Fibroblast of lung (primary cell): Measurements from ENCODE around the gene DNALI1. TPM values are rescaled to one million over a fixed set of nuclear protein-coding genes. Genes with fewer than 3 reads are reported as not detected.

Source experiments
- DNase-seq, 2 donors: peaks; one replicate each; pipeline versions ENCODE4 v3.0.0 to v3.0.0-alpha.2; 2010; ENCODE audit warnings: low read depth in 2 of 2
- H2AFZ ChIP-seq: 2 replicates; pipeline ENCODE4 v1.5.1; 2012; ENCODE audit warnings: low read length, control low read depth, inconsistent platforms
- H3K27ac ChIP-seq: 2 replicates; pipeline ENCODE4 v1.5.1; 2011; ENCODE audit warnings: low read length, control low read depth; ENCODE audit not compliant: insufficient read depth
- H3K27me3 ChIP-seq: 2 replicates; pipeline ENCODE4 v1.5.1; 2011; ENCODE audit warnings: mild to moderate bottlenecking, low read length; ENCODE audit not compliant: control insufficient read depth, insufficient read depth
- H3K36me3 ChIP-seq: 2 replicates; pipeline ENCODE4 v1.5.1; 2011; ENCODE audit warnings: low read length; ENCODE audit not compliant: control insufficient read depth, insufficient read depth
- H3K4me1 ChIP-seq: 2 replicates; pipeline ENCODE4 v1.5.1; 2011; ENCODE audit warnings: low read length; ENCODE audit not compliant: control insufficient read depth, insufficient read depth; ENCODE audit errors: extremely low read depth
- H3K4me2 ChIP-seq: 2 replicates; pipeline ENCODE4 v1.5.1; 2011; ENCODE audit warnings: low read length, control low read depth; ENCODE audit not compliant: insufficient read depth; ENCODE audit errors: extremely low read depth
- H3K4me3 ChIP-seq, 4 experiments: fragments of 200-600 bp in 1 of 4; sonication (generic) in 1 of 4; replicated peaks in 1 of 4; 2 replicates each; pipeline ENCODE4 v1.5.1; 2011 to 2016; ENCODE audit warnings: low read length in 4 of 4, low read depth in 3 of 4, mild to moderate bottlenecking in 3 of 4, control low read depth in 2 of 4, inconsistent platforms in 1 of 4, mixed read lengths in 1 of 4; ENCODE audit not compliant: insufficient read depth in 1 of 4; ENCODE audit errors: control extremely low read depth in 1 of 4
- H3K79me2 ChIP-seq: 2 replicates; pipeline ENCODE4 v1.5.1; 2012; ENCODE audit warnings: mild to moderate bottlenecking, low read length, inconsistent platforms; ENCODE audit not compliant: control insufficient read depth, insufficient read depth
- H3K9ac ChIP-seq: 2 replicates; pipeline ENCODE4 v1.5.1; 2011; ENCODE audit warnings: mild to moderate bottlenecking, low read length, control low read depth; ENCODE audit not compliant: insufficient read depth
- H3K9me3 ChIP-seq: 2 replicates; pipeline ENCODE4 v1.5.1; 2012; ENCODE audit warnings: low read depth, low read length; ENCODE audit not compliant: control insufficient read depth, insufficient read depth
- H4K20me1 ChIP-seq: 2 replicates; pipeline ENCODE4 v1.5.1; 2011; ENCODE audit warnings: low read length; ENCODE audit not compliant: control insufficient read depth, insufficient read depth; ENCODE audit errors: extremely low read depth
- EZH2 ChIP-seq: IDR thresholded peaks from 2 replicates; pipeline ENCODE4 v1.5.1; 2012; ENCODE audit warnings: low read length, control low read depth, mild to moderate bottlenecking; ENCODE audit errors: missing control alignments
- polyA plus RNA-seq, 2 donors: library from polyadenylated mRNA; depleted of rRNA in 1 of 2; stranded (reverse) in 1 of 2; unstranded in 1 of 2; fragments of >200 nt; gene quantifications; 2 replicates each; pipeline ENCODE4 v1.2.1, GENCODE V29; 2011 to 2012; ENCODE audit warnings: missing spikeins in 1 of 2
- total RNA-seq: library from RNA; depleted of rRNA; stranded (reverse); fragments of >200 nt; gene quantifications from 2 replicates; pipeline ENCODE4 v1.2.1, GENCODE V29; 2014
- TF ChIP-seq, protein P1 (sequence below), 2 donors: IDR thresholded peaks in 1 of 2; conservative IDR thresholded peaks in 1 of 2; 1 replicate in 1 of 2; 2 replicates in 1 of 2; pipeline ENCODE4 v1.5.1; 2011 to 2012; ENCODE audit warnings: low read length in 2 of 2, control low read depth in 1 of 2, inconsistent platforms in 1 of 2, low read depth in 1 of 2, mild to moderate bottlenecking in 1 of 2

Gene DNALI1
- total and polyA plus RNA-seq, 2 donors (not counting 1 experiment from before 2014, with no cell fraction given) = 5.0 to 8.3 TPM

DNA sequence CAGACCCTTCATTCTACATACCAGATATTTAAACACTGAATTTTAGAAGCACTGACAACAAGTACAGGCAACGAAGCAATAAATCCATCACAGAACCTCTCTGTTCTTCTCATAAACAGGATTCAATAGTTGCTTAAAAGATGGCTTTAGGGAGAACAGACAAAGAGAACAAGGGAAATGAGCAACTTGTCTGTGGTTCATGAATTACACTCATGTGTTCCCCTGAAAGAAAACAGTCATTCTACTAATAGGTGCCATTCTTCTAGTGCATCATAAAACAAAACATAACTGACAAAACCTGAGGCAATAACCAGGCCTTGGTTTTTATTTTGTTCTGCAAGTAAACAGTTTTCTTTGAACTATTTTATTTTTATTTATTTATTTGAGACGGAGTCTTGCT, 32.2 kb downstream of the DNALI1 start:
- Histone ChIP-seq H3K36me3 (peaks cover 12% of the 10 kb centered on the region), H3K4me1 (no peaks in the 10 kb centered on the region), H3K79me2 (peaks cover 24% of the 10 kb centered on the region), H3K27ac (no peak overlapping the region), H3K4me2 (no peak overlapping the region), H4K20me1 (no peaks in the 10 kb centered on the region), H3K4me3 (no peak overlapping the region), H3K27me3 (no peaks in the 10 kb centered on the region), H2AFZ (no peak overlapping the region), H3K9me3 (no peaks in the 10 kb centered on the region), H3K9ac (no peak overlapping the region)
- TF ChIP-seq, protein P1, sequence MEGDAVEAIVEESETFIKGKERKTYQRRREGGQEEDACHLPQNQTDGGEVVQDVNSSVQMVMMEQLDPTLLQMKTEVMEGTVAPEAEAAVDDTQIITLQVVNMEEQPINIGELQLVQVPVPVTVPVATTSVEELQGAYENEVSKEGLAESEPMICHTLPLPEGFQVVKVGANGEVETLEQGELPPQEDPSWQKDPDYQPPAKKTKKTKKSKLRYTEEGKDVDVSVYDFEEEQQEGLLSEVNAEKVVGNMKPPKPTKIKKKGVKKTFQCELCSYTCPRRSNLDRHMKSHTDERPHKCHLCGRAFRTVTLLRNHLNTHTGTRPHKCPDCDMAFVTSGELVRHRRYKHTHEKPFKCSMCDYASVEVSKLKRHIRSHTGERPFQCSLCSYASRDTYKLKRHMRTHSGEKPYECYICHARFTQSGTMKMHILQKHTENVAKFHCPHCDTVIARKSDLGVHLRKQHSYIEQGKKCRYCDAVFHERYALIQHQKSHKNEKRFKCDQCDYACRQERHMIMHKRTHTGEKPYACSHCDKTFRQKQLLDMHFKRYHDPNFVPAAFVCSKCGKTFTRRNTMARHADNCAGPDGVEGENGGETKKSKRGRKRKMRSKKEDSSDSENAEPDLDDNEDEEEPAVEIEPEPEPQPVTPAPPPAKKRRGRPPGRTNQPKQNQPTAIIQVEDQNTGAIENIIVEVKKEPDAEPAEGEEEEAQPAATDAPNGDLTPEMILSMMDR (conservative IDR thresholded peaks at IDR 0.05 in 1 of 2, IDR thresholded peaks at IDR 0.05 in 1 of 2; ENCODE audit: low read depth in 1 of 2, low read length in 2 of 2) = no peak
- no peak for TF ChIP-seq EZH2
- DNase-seq = no peak

DNA sequence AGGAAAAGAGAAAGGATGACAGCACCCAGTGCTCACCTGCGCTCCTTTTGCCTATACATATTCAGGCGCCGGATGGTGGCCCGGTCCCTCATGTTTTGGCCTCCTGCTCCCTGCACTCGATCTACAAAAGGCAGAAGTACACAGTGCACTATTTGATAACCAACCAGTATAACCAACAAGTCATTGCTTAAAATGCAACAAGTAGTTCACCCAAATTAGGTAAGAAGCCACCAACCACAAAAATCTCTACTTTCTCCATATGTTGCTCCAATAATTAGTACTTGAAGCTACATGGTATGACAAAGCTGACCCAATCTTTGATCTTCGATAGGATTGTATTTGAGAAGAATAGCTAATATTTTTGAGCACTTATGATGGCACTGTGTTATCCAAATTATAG, 37.0 kb downstream of the DNALI1 start:
- peaks cover 2% of the 10 kb centered on the region for H3K4me1 ChIP-seq
- H3K27me3 ChIP-seq = no peaks in the 10 kb centered on the region
- DNase-seq = no peak
- H4K20me1 ChIP-seq = no peaks in the 10 kb centered on the region
- H2AFZ ChIP-seq = no peak overlapping the region
- no peak overlapping the region for H3K27ac ChIP-seq
- peaks cover 6% of the 10 kb centered on the region for H3K36me3 ChIP-seq
- H3K4me2 ChIP-seq = peak overlapping the region; percentile 94
- peaks cover 39% of the 10 kb centered on the region for H3K79me2 ChIP-seq
- TF ChIP-seq EZH2 = no peak
- TF ChIP-seq, protein P1 (conservative IDR thresholded peaks at IDR 0.05 in 1 of 2, IDR thresholded peaks at IDR 0.05 in 1 of 2; ENCODE audit: low read depth in 1 of 2, low read length in 2 of 2) = no peak
- H3K9ac ChIP-seq = no peak overlapping the region
- peak overlapping the region in 1 of 4 experiments; percentile 100 for H3K4me3 ChIP-seq
- H3K9me3 ChIP-seq = no peaks in the 10 kb centered on the region

DNA sequence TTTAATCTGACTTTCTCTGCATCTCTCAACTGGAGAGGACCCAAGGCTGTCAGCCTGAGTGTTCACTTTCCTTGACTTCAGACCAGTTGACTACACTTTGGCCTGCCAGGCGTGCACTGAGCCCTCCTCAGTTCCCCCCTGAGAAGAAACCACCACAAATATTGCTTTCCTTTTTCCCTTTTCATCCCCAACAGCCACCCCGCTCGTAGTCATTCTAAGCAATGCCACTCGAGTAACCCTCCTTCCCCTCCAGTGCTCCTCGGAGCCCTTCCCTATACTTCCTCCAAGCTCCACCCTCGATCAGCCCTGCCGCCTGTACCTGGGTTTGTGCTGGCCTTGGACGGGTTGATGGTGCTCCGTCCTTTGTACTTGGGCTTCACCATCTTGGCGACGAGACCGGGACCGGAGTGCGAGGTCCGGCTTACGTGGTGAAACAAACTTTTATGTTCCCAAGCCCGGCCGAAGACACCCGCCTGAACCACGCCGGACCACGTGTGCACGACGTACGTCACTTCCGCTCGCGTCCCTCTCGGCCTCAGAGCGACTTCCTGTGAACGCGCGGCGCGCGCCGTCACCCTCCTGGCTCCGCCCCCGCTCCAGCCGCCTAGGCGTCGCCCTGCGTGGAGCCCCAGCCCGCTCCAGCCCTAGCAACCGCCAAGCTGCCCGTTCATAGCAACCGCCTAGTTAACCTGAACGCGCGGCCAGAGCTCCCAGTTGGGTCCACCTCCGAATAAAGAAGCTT, 38.9 kb downstream of the DNALI1 start, which contains the start of gene GNL2:
TSS of gene GNL2 (minus strand) at position 498 of the 742 bp plus-strand sequence. CDS start at position 383, 115 bp downstream.
- TF ChIP-seq EZH2 = no peak
- peak; percentile 94 to 95 for DNase-seq
- Histone ChIP-seq H3K4me2 (peak within 1 kb of the TSS; percentile 96), H4K20me1 (no peaks in the 10 kb centered on the region), H2AFZ (peak within 1 kb of the TSS; percentile 99), H3K27ac (peak within 1 kb of the TSS; percentile 99), H3K4me3 (peak within 1 kb of the TSS; percentile 96 to 100 (median 100)), H3K79me2 (peaks cover 39% of the 10 kb centered on the region), H3K9me3 (no peaks in the 10 kb centered on the region), H3K36me3 (peaks cover 6% of the 10 kb centered on the region), H3K9ac (peak within 1 kb of the TSS; percentile 96), H3K27me3 (no peaks in the 10 kb centered on the region), H3K4me1 (peaks cover 2% of the 10 kb centered on the region)
